ENCODE measurements around the gene CACNA2D3. TPM values are rescaled to one million over a fixed set of nuclear protein-coding genes. Genes with fewer than 3 reads are reported as not detected.

CACNA2D3 gene
- total RNA-seq, 1 donor from 2014 or later, result not detected

DNA sequence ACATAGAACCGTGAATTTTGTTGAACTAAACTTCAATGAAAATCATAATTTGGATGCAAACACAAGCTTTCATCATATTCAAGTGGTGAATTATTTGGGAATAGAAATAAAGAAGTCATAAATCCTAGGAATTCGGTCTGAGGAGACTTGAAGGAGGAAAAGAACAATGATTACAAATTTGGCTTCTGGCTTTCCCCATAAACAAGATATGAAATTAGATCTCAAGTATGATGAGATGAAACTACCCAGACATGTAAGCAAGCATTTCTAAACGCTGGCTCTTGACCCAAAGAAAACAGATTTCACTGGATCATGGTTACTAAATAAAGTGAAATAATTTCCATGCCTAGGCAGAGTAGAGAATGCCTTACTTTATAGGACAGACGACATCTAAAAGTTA, 952.4 kb downstream of the CACNA2D3 start:
- no peak overlapping the region for H3K4me3 Mint-ChIP-seq
- H3K4me1 Mint-ChIP-seq, result no peaks in the 10 kb centered on the region
- Histone ChIP-seq H4K20me1 (ENCODE audit: low read depth) (no peaks in the 10 kb centered on the region), H3K4me1 (no peaks in the 10 kb centered on the region), H3K36me3 (no peaks in the 10 kb centered on the region), H3K4me2 (no peak overlapping the region), H2AFZ (replicated peaks) (no peak overlapping the region), H3K27me3 (no peaks in the 10 kb centered on the region), H3K9ac (no peak overlapping the region), H3K27ac (no peak overlapping the region), H3K9me3 (ENCODE audit: low read depth) (no peaks in the 10 kb centered on the region), H3K79me2 (ENCODE audit: low read depth) (no peaks in the 10 kb centered on the region), H3F3A (ENCODE audit: low read depth) (no peaks in the 10 kb centered on the region), H3K4me3 (no peak overlapping the region)
- H3K9me3 Mint-ChIP-seq, result no peaks in the 10 kb centered on the region
- no peak overlapping the region for H3K27ac Mint-ChIP-seq
- peaks cover 2% of the 10 kb centered on the region for H3K27me3 Mint-ChIP-seq (ENCODE audit: insufficient read depth, low read depth)
- no peak for TF ChIP-seq EZH2 (IDR thresholded peaks at IDR 0.05)
- TF ChIP-seq EZH2phosphoT487 (IDR thresholded peaks at IDR 0.05), result no peak
- TF ChIP-seq, protein P1, sequence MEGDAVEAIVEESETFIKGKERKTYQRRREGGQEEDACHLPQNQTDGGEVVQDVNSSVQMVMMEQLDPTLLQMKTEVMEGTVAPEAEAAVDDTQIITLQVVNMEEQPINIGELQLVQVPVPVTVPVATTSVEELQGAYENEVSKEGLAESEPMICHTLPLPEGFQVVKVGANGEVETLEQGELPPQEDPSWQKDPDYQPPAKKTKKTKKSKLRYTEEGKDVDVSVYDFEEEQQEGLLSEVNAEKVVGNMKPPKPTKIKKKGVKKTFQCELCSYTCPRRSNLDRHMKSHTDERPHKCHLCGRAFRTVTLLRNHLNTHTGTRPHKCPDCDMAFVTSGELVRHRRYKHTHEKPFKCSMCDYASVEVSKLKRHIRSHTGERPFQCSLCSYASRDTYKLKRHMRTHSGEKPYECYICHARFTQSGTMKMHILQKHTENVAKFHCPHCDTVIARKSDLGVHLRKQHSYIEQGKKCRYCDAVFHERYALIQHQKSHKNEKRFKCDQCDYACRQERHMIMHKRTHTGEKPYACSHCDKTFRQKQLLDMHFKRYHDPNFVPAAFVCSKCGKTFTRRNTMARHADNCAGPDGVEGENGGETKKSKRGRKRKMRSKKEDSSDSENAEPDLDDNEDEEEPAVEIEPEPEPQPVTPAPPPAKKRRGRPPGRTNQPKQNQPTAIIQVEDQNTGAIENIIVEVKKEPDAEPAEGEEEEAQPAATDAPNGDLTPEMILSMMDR (IDR thresholded peaks at IDR 0.05), result no peak
- no peaks in the 10 kb centered on the region for H3K36me3 Mint-ChIP-seq
- no peak for DNase-seq (ENCODE audit: low spot score)

DNA sequence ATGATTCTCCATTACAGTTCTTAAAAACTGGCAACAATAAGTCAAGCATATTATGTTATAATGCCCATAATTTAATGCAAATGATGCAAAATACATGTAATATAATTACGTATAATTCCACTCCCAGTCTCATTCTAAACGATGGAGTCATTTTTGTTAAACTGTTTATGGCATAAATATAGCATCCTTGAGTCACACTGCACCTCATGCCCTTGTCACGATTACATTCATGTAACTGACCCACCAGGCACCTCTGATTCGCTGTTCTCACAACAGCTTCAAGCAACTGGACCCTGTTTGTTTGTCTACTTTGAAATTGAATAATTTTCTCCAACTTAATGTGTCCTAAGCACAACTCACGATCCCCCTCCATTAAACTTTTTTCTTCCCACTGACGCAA, 953.5 kb downstream of the CACNA2D3 start:
- TF ChIP-seq EZH2phosphoT487 (IDR thresholded peaks at IDR 0.05), result no peak
- TF ChIP-seq EZH2 (IDR thresholded peaks at IDR 0.05), result no peak
- TF ChIP-seq, protein P1 (IDR thresholded peaks at IDR 0.05), result no peak
- H3K27me3 Mint-ChIP-seq (ENCODE audit: insufficient read depth, low read depth), result peaks cover 2% of the 10 kb centered on the region

DNA sequence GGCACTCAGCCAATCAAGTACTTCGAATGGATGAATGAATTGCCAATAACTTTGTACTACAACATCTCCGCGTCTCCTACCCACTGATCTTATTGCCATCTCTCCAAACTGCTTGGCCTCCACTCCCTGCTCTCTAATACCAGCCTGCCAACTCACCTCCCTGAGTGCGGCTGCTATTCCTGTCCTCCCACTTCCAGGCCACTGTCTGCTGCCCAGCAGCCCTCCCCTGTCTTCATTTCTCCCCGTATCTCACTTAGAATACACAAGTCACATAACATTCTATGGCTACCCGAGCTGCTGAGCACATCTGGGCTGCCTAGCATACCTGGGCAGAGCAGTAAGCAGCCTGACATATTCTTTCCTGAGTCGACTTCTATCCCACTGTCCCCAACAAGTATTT, 955.4 kb downstream of the CACNA2D3 start:
- H2AFZ ChIP-seq (replicated peaks), result no peak overlapping the region
- H3K4me3 ChIP-seq, result no peak overlapping the region
- no peaks in the 10 kb centered on the region for H3K4me1 ChIP-seq

More for the DNA sequence above, 953.5 kb downstream of the CACNA2D3 start:
- no peaks in the 10 kb centered on the region for H3K36me3 ChIP-seq
- no peaks in the 10 kb centered on the region for H3K4me1 Mint-ChIP-seq
- H4K20me1 ChIP-seq (ENCODE audit: low read depth), result no peaks in the 10 kb centered on the region
- no peak overlapping the region for H2AFZ ChIP-seq (replicated peaks)
- no peak overlapping the region for H3K4me2 ChIP-seq
- H3K27ac ChIP-seq, result no peak overlapping the region
- no peak overlapping the region for H3K9ac ChIP-seq
- H3K9me3 ChIP-seq (ENCODE audit: low read depth), result no peaks in the 10 kb centered on the region
- no peaks in the 10 kb centered on the region for H3K9me3 Mint-ChIP-seq
- DNase-seq (ENCODE audit: low spot score), result no peak
- no peak overlapping the region for H3K4me3 ChIP-seq
- H3K27ac Mint-ChIP-seq, result no peak overlapping the region
- H3K36me3 Mint-ChIP-seq, result no peaks in the 10 kb centered on the region
- no peaks in the 10 kb centered on the region for H3K79me2 ChIP-seq (ENCODE audit: low read depth)
- H3K4me3 Mint-ChIP-seq, result no peak overlapping the region
- H3F3A ChIP-seq (ENCODE audit: low read depth), result no peaks in the 10 kb centered on the region
- no peaks in the 10 kb centered on the region for H3K4me1 ChIP-seq
- H3K27me3 ChIP-seq, result no peaks in the 10 kb centered on the region

More for the DNA sequence above, 955.4 kb downstream of the CACNA2D3 start:
- H3K4me2 ChIP-seq, result no peak overlapping the region
- H4K20me1 ChIP-seq (ENCODE audit: low read depth), result no peaks in the 10 kb centered on the region
- H3F3A ChIP-seq (ENCODE audit: low read depth), result no peaks in the 10 kb centered on the region
- no peak overlapping the region for H3K27ac ChIP-seq
- TF ChIP-seq EZH2 (IDR thresholded peaks at IDR 0.05) (no peak), EZH2phosphoT487 (IDR thresholded peaks at IDR 0.05) (no peak)
- TF ChIP-seq, protein P1 (IDR thresholded peaks at IDR 0.05), result no peak
- Mint-ChIP-seq H3K9me3 (no peaks in the 10 kb centered on the region), H3K27ac (no peak overlapping the region), H3K4me1 (no peaks in the 10 kb centered on the region), H3K36me3 (no peaks in the 10 kb centered on the region), H3K27me3 (ENCODE audit: insufficient read depth, low read depth) (peaks cover 2% of the 10 kb centered on the region), H3K4me3 (no peak overlapping the region)
- H3K9me3 ChIP-seq (ENCODE audit: low read depth), result no peaks in the 10 kb centered on the region
- no peaks in the 10 kb centered on the region for H3K27me3 ChIP-seq
- H3K79me2 ChIP-seq (ENCODE audit: low read depth), result no peaks in the 10 kb centered on the region
- H3K36me3 ChIP-seq, result no peaks in the 10 kb centered on the region
- H3K9ac ChIP-seq, result no peak overlapping the region
- DNase-seq (ENCODE audit: low spot score), result no peak
